Measurements from ENCODE around the gene CLCN7. TPM values are rescaled to one million over a fixed set of nuclear protein-coding genes. Genes with fewer than 3 reads are reported as not detected.

CLCN7 gene
- total RNA-seq, 1 experiment from 2014 or later: 64.0 TPM

DNA sequence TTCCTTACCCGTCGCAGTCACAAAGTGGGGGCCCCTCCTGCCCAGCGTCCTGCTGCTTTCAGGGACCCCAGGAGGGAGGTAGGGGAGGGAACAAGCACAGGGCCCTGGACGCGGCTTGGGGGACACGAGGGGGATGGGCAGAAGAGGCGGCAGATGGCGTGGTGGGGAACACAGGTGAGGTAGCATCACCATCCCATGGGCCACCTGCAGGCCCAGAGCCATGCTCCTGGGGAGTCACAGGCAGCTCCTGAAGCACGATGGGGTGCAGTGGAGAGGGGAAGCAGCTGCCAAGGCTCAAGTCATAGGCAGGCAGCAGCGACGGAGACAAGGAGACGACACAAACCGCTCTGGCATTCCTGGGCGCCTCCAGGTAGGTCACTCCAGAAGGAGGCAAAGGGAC is 71.1 kb downstream of the CLCN7 start:
- Histone ChIP-seq H3K27me3 (ENCODE audit: insufficient read depth, low read length) (no peaks in the 10 kb centered on the region), H3K9me2 (ENCODE audit: insufficient read depth) (no peaks in the 10 kb centered on the region), H3K27ac (ENCODE audit: low read depth, low read length) (no peak overlapping the region), H3K9ac (ENCODE audit: low read length) (no peak overlapping the region), H3K4me3 (replicated peaks in 1 of 2; ENCODE audit: low read depth in 1 of 2, low read length in 2 of 2) (no peak overlapping the region), H3K9me3 (ENCODE audit: control insufficient read depth in 1 of 2, insufficient read depth in 1 of 2, low read depth in 1 of 2, low read length in 2 of 2) (no peaks in the 10 kb centered on the region), H3K79me2 (ENCODE audit: insufficient read depth, low read length) (0 out of 2 replicates have a peak, but pooled peaks cover 4% of the 10 kb centered on the region), H3K4me1 (ENCODE audit: control insufficient read depth in 1 of 2, insufficient read depth in 2 of 2, low read length in 2 of 2) (peaks cover 9 to 12% of the 10 kb centered on the region in 2 experiments), H3K36me3 (ENCODE audit: control insufficient read depth in 1 of 2, insufficient read depth in 2 of 2, low read length in 2 of 2) (no peaks in the 10 kb centered on the region), H2AFZ (ENCODE audit: low read depth, low read length, poor library complexity, severe bottlenecking) (no peak overlapping the region), H3K4me2 (ENCODE audit: low read length) (no peak overlapping the region), H4K20me1 (ENCODE audit: insufficient read depth) (no peaks in the 10 kb centered on the region)
- CTCF ChIA-PET: no interaction called here
- DNase-seq (ENCODE audit: low read depth, low spot score): no peak
- POLR2A ChIA-PET: no interaction called here
- no peak for TF ChIP-seq RAD21 (IDR thresholded peaks at IDR 0.05; ENCODE audit: low read depth)
- TF ChIP-seq POLR2AphosphoS5 (IDR thresholded peaks at IDR 0.05; ENCODE audit: low read depth, low read length): no peak
- TF ChIP-seq SRF (IDR thresholded peaks at IDR 0.05; ENCODE audit: low read depth): no peak
- no peak for TF ChIP-seq JUND (IDR thresholded peaks at IDR 0.05)
- TF ChIP-seq ELF1 (IDR thresholded peaks at IDR 0.05; ENCODE audit: borderline replicate concordance, low read depth): no peak
- TF ChIP-seq FOSL1 (IDR thresholded peaks at IDR 0.05; ENCODE audit: low read depth): no peak
- TF ChIP-seq, protein P1, sequence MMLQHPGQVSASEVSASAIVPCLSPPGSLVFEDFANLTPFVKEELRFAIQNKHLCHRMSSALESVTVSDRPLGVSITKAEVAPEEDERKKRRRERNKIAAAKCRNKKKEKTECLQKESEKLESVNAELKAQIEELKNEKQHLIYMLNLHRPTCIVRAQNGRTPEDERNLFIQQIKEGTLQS (IDR thresholded peaks at IDR 0.05): no peak
- TF ChIP-seq POLR2A (IDR thresholded peaks at IDR 0.05; ENCODE audit: borderline replicate concordance, extremely low read depth, insufficient read depth, insufficient read length): no peak
- TF ChIP-seq SP1 (IDR thresholded peaks at IDR 0.05; ENCODE audit: low read depth): no peak
- TF ChIP-seq EGR1 (IDR thresholded peaks at IDR 0.05; ENCODE audit: low read depth): no peak
- TF ChIP-seq CEBPB (IDR thresholded peaks at IDR 0.05; ENCODE audit: low read depth): no peak
- TF ChIP-seq, protein P2, sequence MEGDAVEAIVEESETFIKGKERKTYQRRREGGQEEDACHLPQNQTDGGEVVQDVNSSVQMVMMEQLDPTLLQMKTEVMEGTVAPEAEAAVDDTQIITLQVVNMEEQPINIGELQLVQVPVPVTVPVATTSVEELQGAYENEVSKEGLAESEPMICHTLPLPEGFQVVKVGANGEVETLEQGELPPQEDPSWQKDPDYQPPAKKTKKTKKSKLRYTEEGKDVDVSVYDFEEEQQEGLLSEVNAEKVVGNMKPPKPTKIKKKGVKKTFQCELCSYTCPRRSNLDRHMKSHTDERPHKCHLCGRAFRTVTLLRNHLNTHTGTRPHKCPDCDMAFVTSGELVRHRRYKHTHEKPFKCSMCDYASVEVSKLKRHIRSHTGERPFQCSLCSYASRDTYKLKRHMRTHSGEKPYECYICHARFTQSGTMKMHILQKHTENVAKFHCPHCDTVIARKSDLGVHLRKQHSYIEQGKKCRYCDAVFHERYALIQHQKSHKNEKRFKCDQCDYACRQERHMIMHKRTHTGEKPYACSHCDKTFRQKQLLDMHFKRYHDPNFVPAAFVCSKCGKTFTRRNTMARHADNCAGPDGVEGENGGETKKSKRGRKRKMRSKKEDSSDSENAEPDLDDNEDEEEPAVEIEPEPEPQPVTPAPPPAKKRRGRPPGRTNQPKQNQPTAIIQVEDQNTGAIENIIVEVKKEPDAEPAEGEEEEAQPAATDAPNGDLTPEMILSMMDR (IDR thresholded peaks at IDR 0.05 in 2 of 3, conservative IDR thresholded peaks at IDR 0.05 in 1 of 3; ENCODE audit: borderline replicate concordance in 1 of 3, insufficient read depth in 1 of 3, low read depth in 2 of 3, low read length in 2 of 3): no peak
- no peak for TF ChIP-seq EZH2phosphoT487 (IDR thresholded peaks at IDR 0.05; ENCODE audit: borderline replicate concordance)
- TF ChIP-seq SIN3A (IDR thresholded peaks at IDR 0.05; ENCODE audit: low read depth): no peak
- TF ChIP-seq YY1 (IDR thresholded peaks at IDR 0.05; ENCODE audit: extremely low read depth, insufficient replicate concordance, low read depth, low read length): no peak
- no peak for TF ChIP-seq CBX3 (IDR thresholded peaks at IDR 0.05; ENCODE audit: low read depth)
- TF ChIP-seq, protein P3, sequence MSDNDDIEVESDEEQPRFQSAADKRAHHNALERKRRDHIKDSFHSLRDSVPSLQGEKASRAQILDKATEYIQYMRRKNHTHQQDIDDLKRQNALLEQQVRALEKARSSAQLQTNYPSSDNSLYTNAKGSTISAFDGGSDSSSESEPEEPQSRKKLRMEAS (IDR thresholded peaks at IDR 0.05): no peak
- TF ChIP-seq, protein P4, sequence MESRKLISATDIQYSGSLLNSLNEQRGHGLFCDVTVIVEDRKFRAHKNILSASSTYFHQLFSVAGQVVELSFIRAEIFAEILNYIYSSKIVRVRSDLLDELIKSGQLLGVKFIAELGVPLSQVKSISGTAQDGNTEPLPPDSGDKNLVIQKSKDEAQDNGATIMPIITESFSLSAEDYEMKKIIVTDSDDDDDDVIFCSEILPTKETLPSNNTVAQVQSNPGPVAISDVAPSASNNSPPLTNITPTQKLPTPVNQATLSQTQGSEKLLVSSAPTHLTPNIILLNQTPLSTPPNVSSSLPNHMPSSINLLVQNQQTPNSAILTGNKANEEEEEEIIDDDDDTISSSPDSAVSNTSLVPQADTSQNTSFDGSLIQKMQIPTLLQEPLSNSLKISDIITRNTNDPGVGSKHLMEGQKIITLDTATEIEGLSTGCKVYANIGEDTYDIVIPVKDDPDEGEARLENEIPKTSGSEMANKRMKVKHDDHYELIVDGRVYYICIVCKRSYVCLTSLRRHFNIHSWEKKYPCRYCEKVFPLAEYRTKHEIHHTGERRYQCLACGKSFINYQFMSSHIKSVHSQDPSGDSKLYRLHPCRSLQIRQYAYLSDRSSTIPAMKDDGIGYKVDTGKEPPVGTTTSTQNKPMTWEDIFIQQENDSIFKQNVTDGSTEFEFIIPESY (IDR thresholded peaks at IDR 0.05; ENCODE audit: extremely low read depth, insufficient replicate concordance, low read length): no peak
- RAD21 ChIA-PET (ENCODE audit: low non-redundant PET in 1 of 2, low total read pairs in 2 of 2, uncharacterized antibody in 2 of 2, unreplicated experiment in 2 of 2): no interaction called here
- ATAC-seq: no peak
- BruUV-seq (replicated peaks): no TSS peak
- intact Hi-C loops (cut with micrococcal nuclease): no loop called here
